Stimulated activated CD4-positive, alpha-beta T cell treated with anti-CD3 and anti-CD28 coated beads, Interleukin-12 subunit alpha, Interleukin-12 subunit beta, amount 100 ng/mL, for 4 hours (primary cell): ENCODE measurements around the gene PARVB.

Source experiments
- DNase-seq: peaks from one replicate; pipeline ENCODE4 v3.0.0-alpha.2; 2020

The PARVB gene

GRCh38 chr22:44024288-44024921, at the start of gene PARVB:
TSS of gene PARVB (plus strand) at chr22:44024302. CDS start at chr22:44024340, 38 bp downstream.
- peak; percentile 7 for DNase-seq

DNA sequence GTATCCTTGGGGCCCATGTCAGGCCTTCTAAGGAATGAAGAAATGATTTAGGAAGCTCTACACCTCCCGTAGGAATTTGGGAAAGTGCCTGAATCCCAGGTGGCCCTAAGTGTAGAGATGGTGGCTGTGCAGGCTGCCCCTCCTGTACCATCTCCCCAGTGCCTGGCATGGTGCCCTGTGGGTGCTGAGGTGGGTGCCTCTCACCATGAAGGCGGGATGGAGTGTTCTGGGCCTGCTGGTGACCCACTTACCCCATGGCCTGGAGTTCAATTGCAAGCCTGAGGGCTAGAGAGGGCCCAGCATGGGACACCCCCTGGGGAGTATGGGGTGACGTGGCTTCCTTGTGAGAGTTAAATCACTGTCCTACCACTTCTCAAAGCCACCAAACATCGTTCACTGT, 49.1 kb upstream of the PARVB start:
- no peak for DNase-seq

DNA sequence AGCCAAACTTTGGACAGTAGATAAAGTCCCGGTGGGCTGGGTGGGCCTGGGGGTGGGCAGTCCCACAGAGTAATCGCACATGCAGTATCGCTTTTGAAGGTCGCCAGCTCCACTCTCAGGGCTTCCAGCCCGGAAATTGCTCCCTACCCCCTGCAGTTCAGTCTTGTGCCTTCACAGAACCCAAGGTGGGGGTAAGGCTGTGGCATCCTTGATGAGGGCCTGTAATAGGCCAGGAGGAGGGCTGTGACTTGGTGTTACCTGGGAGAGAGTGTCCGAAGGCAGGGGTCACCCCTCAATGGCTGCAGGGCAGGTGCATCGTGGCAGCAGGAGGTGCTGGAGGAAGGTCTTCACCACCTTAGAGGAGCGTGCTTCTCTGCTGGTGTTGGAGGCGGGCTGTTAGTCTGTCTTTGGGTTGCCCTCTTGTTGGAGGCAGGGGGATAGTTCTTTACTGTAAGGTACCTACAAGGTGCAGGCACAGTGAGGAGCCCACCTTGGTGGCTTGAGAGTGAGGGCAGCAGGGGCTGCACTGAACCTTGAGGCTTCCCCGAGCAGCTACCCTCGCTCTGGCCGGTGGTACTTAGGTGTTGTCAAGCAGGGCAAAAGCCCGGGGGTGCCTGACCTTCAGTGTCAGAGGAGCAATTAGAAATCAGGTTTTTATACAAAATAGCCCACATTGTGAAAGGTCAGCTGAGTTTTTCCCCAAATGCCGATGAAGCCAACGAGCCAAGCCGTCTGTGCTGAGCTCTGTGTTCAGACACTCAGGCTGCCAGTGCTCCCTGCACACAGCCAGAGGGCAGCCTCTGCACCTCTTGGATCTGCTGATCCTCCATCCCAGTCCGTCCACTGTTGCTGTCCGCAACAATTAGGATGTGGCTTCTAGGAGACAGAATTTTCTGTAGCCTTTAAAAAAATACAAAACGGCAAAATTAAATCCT, 47.0 kb upstream of the PARVB start:
- DNase-seq: no peak

DNA sequence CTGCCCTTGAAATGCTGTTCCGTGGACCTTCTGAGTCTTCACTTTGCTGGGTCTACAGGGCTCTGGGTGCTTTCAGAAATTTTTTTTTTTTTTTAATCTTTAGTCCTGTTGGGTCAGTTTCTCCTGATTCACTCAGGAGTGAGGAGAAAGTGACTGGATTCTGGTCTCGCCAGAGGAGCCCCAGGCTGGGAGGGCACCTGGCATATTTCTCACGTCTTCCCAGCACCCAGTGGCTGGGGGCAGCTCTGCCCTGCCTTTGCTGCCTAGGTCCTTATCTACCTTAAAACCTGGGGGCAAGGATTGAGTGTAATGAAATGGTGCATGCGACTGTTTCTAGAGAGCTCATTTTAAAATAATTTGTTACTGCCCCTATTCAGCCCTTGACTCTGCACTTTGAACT, 45.5 kb upstream of the PARVB start:
- no peak for DNase-seq

DNA sequence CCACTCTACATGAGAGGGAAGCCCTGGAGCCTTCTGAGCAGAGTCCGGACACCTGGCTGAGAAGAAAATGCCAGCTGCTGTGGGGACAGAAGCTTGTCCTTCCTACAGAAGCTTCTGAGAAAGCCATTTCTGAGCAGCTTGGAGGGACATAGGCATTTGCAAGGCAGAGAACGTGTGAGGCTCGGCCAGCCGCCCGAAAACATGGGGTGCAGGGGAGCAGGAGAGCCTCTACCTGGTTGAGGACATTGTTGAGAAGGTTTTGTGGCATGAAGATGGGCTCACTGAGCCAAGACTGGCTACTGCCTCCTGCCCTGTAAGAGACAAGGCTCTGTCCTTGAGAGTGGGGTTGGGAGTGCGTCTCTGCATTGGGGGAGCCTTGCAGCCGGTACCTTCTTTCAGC, 43.5 kb upstream of the PARVB start:
- DNase-seq: no peak

DNA sequence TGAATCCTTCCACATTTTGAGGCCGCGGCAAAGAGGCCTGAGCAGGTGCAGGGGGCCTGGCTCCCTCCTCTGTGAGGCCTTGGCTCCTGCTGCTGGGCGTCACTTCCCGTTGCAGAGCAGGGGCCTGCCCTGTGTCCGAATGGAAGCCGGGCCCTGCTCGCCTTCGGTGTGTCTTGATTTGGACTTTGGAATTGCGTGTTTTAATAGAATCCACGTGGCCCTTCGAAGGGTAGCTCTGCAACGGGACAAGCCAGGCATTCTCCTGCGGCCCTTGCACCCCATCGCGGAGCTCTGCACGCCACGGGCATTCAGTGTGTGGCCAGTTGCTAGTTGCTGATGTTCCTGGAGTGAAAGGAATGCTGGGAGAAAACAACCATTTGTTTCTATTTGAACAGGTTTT, 43.1 kb upstream of the PARVB start:
- no peak for DNase-seq

GRCh38 chr22:43983808-43984207, 40.3 kb upstream of the PARVB start:
- DNase-seq: no peak

GRCh38 chr22:43985532-43985931, 38.6 kb upstream of the PARVB start:
- DNase-seq: no peak

DNA sequence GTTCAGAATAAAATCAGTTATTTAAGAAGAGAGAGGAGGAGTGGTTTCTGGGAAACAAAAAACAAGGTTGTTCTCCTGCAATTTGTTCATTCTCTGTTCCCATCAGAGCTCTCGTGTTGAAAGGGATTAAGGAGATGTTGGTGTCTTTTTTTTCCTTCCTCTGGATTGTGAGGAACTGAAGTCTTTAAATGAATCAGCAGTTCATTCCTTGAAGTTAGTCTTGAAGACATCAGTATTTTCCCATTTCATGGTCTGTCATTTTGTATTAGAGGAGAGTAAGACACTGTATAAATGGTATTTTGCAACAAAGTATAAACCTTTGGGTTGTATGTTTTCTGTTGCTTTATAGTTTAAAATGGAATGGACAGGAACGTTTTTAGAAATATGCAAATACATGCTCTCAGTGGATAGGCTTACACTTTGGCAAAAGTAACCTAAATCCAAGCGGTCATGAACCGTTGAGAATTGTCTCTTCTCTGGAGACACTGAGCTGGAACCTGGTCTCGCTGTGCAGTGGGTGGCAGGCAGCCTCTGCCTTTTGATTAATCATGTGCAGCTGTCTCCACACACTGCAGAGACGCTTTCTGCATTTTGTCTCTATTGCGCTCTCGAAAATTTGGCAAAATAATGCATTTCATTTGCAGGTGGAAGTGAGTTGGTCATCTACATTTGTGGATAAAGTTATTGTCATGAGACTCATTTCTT, 35.8 kb upstream of the PARVB start:
- no peak for DNase-seq

DNA sequence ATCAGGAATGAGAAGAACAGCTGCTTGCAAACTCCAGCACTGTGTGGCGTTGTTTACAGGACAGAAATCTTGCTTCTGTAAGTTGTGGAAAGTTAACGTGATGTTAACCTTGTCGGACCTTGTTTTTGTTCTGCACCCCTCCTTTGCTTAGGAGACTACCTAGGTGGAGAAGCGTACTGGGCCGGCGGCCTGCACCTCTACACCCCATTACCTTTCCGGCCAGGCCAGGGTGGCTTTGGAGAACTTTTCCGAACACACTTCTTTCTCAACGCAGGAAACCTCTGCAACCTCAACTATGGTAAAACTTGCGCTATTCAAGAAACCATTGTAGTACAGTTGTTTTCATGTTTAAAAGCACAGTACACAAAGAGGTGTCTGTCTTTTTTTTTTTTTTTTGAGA, 35.1 kb upstream of the PARVB start:
- DNase-seq: no peak

DNA sequence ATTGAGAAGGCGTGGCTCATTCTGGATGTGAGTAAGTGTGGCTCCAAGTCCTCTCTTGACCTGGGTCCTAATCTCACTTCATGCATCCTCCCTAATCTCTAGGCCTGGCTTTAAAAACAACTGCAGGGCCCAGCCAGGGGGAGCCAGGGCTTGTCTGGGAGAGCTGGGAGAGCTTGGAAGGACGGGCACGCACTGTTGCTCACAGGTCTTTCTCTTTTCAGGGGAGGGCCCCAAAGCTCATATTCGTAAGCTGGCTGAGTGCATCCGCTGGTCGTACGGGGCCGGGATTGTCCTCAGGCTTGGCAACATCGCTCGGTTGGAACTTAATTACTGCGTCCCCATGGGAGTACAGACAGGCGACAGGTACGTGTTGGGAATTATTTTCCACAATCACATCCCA, 34.1 kb upstream of the PARVB start:
- DNase-seq: no peak

- DNase-seq: no peak
Observed at GRCh38 chr22:43991316-43992020, 32.6 kb upstream of the PARVB start.

DNA sequence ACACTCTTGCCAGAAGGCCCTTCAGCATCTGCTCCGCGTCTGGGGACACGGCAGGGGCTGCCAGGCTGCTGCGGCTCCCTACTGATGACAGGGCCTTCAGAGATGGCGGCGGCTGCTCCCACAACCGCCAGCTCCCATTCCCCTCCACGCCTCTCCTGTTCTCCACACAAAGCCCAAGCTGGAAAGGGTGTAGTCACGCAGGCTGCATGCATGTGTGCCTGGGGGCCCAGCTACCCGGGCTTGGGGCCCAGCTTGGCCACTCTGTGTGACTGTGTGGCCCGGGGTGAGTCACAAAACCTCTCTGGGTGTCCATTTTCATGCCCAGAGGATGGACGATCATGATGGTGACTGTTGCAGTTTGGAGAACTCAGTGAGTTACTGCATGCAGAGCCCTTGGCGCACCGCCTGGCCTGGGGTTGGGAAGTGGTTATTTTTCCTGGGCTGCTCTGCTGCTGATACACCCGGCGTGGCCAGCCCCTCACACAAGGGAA, 31.7 kb upstream of the PARVB start:
- no peak for DNase-seq

- DNase-seq: peak; percentile 54
Observed at GRCh38 chr22:43993072-43993760, 30.9 kb upstream of the PARVB start.

DNA sequence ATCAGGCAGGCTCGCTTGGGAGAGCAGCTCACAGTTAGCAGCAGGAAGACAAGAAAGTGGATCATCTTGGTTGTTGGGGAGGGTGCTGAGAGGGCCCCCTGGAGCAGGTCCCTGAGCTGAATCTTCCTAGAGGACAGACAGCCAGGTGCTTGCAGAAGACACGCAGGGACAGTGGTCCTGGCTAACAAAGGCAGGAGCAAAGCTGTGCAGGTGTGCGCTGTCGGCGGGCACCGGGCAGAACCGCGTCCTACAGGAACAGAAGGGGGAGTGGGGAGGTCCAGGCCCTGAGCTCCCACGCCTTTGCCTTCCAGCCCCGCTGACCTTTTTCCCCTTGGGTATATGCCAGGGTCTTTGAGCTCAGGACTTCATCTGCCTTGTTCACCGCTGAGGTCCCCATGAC, 30.1 kb upstream of the PARVB start:
- no peak for DNase-seq

GRCh38 chr22:43994416-43994815, 29.7 kb upstream of the PARVB start:
- no peak for DNase-seq

- no peak for DNase-seq
Observed at GRCh38 chr22:43995057-43995685, 28.9 kb upstream of the PARVB start.

- DNase-seq: no peak
Observed at GRCh38 chr22:43995798-43996169, 28.3 kb upstream of the PARVB start.

- peak; percentile 69 for DNase-seq
Observed at GRCh38 chr22:43996170-43996980, 27.7 kb upstream of the PARVB start.

DNA sequence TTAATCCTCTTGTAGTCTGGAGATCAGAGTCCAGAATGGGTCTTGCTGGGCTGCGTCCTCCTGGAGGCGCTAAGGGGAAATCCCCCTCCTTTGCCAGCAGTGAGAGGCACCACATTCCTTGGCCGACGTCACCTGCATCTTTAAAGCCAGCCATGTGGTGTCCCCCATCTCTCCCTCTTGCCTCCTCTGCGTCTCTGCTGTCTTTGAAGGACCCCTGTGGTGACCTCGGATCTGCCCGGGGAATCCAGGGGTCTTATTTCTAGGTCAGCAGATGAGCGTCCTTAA, 27.2 kb upstream of the PARVB start:
- no peak for DNase-seq

GRCh38 chr22:43998679-43999264, 25.3 kb upstream of the PARVB start:
- no peak for DNase-seq
